Measurements from ENCODE around the gene ZC2HC1B.

ZC2HC1B gene

DNA sequence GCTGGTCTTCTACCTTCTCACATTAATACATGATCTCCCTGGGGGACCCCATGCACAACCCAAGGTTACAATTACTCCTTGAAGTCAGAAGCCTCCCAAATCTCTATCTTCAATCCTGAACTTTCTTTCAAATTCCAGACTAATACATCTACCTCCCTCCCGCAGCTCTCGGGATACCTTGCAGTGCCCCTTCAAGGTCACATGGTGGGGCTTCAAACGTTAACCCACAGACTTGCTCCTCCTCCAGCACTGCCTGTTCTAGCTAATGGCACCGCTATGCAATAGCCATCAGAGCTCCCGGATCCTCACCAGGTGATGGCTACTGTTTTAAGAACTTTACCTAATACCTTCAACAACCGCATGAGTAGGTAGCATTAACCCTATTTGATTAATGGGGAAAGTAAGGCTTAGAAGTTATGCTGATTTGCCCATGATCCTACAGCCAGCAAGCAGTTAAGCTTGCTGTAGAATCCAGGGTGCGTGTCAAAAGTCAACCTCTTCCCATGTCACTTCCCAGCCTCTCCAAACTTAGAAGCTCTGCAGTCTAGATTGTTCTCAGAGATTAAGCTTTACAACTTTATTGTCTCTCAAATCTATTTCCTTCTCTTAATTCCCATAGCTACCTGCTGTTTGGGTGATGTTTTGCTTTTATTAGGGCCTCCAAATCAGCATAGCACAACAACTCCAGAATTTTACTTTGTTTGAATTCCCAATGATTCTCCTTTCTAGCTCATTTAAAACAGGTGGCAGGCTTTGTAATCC is 99.1 kb downstream of the ZC2HC1B start:
- H2BK120ac ChIP-seq (ENCODE audit: low read depth, low read length): peak overlapping the region; percentile 30
- H3K9me3 ChIP-seq (replicated peaks in 1 of 2; ENCODE audit: control insufficient read depth in 2 of 2, insufficient read depth in 1 of 2, low read depth in 1 of 2, low read length in 2 of 2): no peaks in the 10 kb centered on the region
- H2BK15ac ChIP-seq (ENCODE audit: low read length): no peak overlapping the region
- no peaks in the 10 kb centered on the region for H3K79me1 ChIP-seq (ENCODE audit: low read depth, low read length)
- H2AFZ ChIP-seq (ENCODE audit: low read length): no peak overlapping the region
- H2AK5ac ChIP-seq (ENCODE audit: low read depth, low read length): no peak overlapping the region
- H2BK12ac ChIP-seq (ENCODE audit: low read length): no peak overlapping the region
- DNase-seq (ENCODE audit: low spot score): no peak
- peaks cover 0 to 44% of the 10 kb centered on the region in 2 donors for H3K36me3 ChIP-seq (replicated peaks in 1 of 2; ENCODE audit: control insufficient read depth in 2 of 2, insufficient read depth in 2 of 2, low read length in 2 of 2)
- H3K4me1 ChIP-seq (ENCODE audit: control insufficient read depth in 2 of 2, insufficient read depth in 1 of 2, low read depth in 1 of 2, low read length in 2 of 2): peaks cover 30 to 61% of the 10 kb centered on the region in 2 donors
- H3K4me3 ChIP-seq (ENCODE audit: low read length in 2 of 2): no peak overlapping the region
- no peak overlapping the region for H2BK5ac ChIP-seq (ENCODE audit: low read length)
- WGBS, 2 donors (ENCODE audit: extremely low coverage in 2 of 2, insufficient read length in 2 of 2, insufficient replicate concordance in 1 of 2): no CpG with 5 or more reads among the region's 7 CpGs
- H3K4ac ChIP-seq (ENCODE audit: low read length): no peak overlapping the region
- H4K91ac ChIP-seq (ENCODE audit: low read depth, low read length, poor library complexity): no peak overlapping the region
- no peak overlapping the region for H3K23ac ChIP-seq (ENCODE audit: low read depth, low read length, poor library complexity)
- peak overlapping the region; percentile 93 for H3K27ac ChIP-seq (replicated peaks; ENCODE audit: low read length)
- H3K9ac ChIP-seq (ENCODE audit: low read depth, low read length, poor library complexity): no peak overlapping the region
- H3K27me3 ChIP-seq (ENCODE audit: control insufficient read depth in 3 of 3, insufficient read depth in 3 of 3, low read depth in 1 of 3, low read length in 3 of 3): no peaks in the 10 kb centered on the region
- H3K18ac ChIP-seq (ENCODE audit: low read length): peak overlapping the region; percentile 76
- no peak overlapping the region for H4K8ac ChIP-seq (ENCODE audit: low read depth, low read length)
- H3K4me2 ChIP-seq (ENCODE audit: insufficient read depth, low read length, poor library complexity, severe bottlenecking): peak overlapping the region; percentile 28
- H3K14ac ChIP-seq (ENCODE audit: low read length): no peak overlapping the region

- no peak overlapping the region for H3K4ac ChIP-seq (ENCODE audit: low read length)
- H2BK12ac ChIP-seq (ENCODE audit: low read length): no peak overlapping the region
- no peaks in the 10 kb centered on the region for H3K27me3 ChIP-seq (ENCODE audit: control insufficient read depth in 3 of 3, insufficient read depth in 3 of 3, low read depth in 1 of 3, low read length in 3 of 3)
- no peak overlapping the region for H3K4me2 ChIP-seq (ENCODE audit: insufficient read depth, low read length, poor library complexity, severe bottlenecking)
- no peak overlapping the region for H2BK15ac ChIP-seq (ENCODE audit: low read length)
- no peak overlapping the region for H3K27ac ChIP-seq (replicated peaks; ENCODE audit: low read length)
- peak overlapping the region; percentile 0 for H3K18ac ChIP-seq (ENCODE audit: low read length)
- no peaks in the 10 kb centered on the region for H3K9me3 ChIP-seq (replicated peaks in 1 of 2; ENCODE audit: control insufficient read depth in 2 of 2, insufficient read depth in 1 of 2, low read depth in 1 of 2, low read length in 2 of 2)
- H2AFZ ChIP-seq (ENCODE audit: low read length): no peak overlapping the region
- H4K8ac ChIP-seq (ENCODE audit: low read depth, low read length): no peak overlapping the region
- no peaks in the 10 kb centered on the region for H3K79me1 ChIP-seq (ENCODE audit: low read depth, low read length)
- H3K14ac ChIP-seq (ENCODE audit: low read length): no peak overlapping the region
- H3K4me3 ChIP-seq (ENCODE audit: low read length in 2 of 2): no peak overlapping the region
- H2BK120ac ChIP-seq (ENCODE audit: low read depth, low read length): no peak overlapping the region
- H4K91ac ChIP-seq (ENCODE audit: low read depth, low read length, poor library complexity): no peak overlapping the region
- H3K36me3 ChIP-seq (replicated peaks in 1 of 2; ENCODE audit: control insufficient read depth in 2 of 2, insufficient read depth in 2 of 2, low read length in 2 of 2): peaks cover 0 to 50% of the 10 kb centered on the region in 2 donors
- no peak overlapping the region for H2AK5ac ChIP-seq (ENCODE audit: low read depth, low read length)
- no CpG with 5 or more reads among the region's 6 CpGs for WGBS, 2 donors (ENCODE audit: extremely low coverage in 2 of 2, insufficient read length in 2 of 2, insufficient replicate concordance in 1 of 2)
- no peak overlapping the region for H2BK5ac ChIP-seq (ENCODE audit: low read length)
- H3K23ac ChIP-seq (ENCODE audit: low read depth, low read length, poor library complexity): no peak overlapping the region
- H3K4me1 ChIP-seq (ENCODE audit: control insufficient read depth in 2 of 2, insufficient read depth in 1 of 2, low read depth in 1 of 2, low read length in 2 of 2): peaks cover 27 to 52% of the 10 kb centered on the region in 2 donors
- H3K9ac ChIP-seq (ENCODE audit: low read depth, low read length, poor library complexity): no peak overlapping the region
- no peak for DNase-seq (ENCODE audit: low spot score)
Observed at GRCh38 chr6:143964674-143965081, 100.4 kb downstream of the ZC2HC1B start.

DNA sequence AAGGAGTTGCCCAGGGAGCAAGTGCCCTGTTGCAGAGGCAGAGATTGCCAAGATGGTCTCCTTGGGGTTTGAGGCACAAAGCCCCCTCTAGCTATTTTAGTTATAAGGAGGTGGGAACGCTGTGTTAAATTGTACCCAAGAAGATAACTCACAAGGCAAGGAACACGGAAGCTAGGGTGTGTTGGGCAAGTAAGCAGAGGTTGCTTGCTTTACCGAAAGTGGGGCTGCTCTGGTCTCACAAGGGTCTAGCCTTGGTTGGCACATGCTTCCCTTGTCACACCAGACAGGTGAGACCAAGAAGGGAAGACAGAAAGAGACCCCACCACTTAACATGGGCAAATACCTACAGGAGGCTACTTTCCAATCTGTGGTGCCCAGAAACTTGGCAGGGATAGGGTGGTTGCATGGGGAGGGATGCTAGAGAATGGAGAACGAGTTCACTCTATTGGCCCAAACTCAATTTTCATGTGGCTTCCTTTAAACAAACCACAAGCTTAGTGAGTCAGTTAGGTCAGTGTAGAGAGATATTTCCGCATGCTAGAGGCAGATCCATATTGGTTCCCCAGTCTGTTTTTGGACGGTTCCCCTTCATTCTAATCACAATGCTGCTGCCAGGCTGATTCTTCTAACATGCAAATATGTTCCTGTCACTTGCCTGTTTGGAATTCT is 101.4 kb downstream of the ZC2HC1B start:
- Histone ChIP-seq H4K8ac (ENCODE audit: low read depth, low read length) (no peak overlapping the region), H3K14ac (ENCODE audit: low read length) (no peak overlapping the region), H3K27ac (replicated peaks; ENCODE audit: low read length) (no peak overlapping the region), H3K4me1 (ENCODE audit: control insufficient read depth in 2 of 2, insufficient read depth in 1 of 2, low read depth in 1 of 2, low read length in 2 of 2) (peaks cover 18 to 49% of the 10 kb centered on the region in 2 donors), H3K4me2 (ENCODE audit: insufficient read depth, low read length, poor library complexity, severe bottlenecking) (no peak overlapping the region), H2AFZ (ENCODE audit: low read length) (no peak overlapping the region), H3K4ac (ENCODE audit: low read length) (no peak overlapping the region), H3K4me3 (ENCODE audit: low read length in 2 of 2) (no peak overlapping the region), H3K9ac (ENCODE audit: low read depth, low read length, poor library complexity) (no peak overlapping the region), H3K9me3 (replicated peaks in 1 of 2; ENCODE audit: control insufficient read depth in 2 of 2, insufficient read depth in 1 of 2, low read depth in 1 of 2, low read length in 2 of 2) (no peaks in the 10 kb centered on the region), H2BK15ac (ENCODE audit: low read length) (no peak overlapping the region), H2BK12ac (ENCODE audit: low read length) (no peak overlapping the region), H3K79me1 (ENCODE audit: low read depth, low read length) (no peaks in the 10 kb centered on the region), H4K91ac (ENCODE audit: low read depth, low read length, poor library complexity) (peak overlapping the region; percentile 6), H3K36me3 (replicated peaks in 1 of 2; ENCODE audit: control insufficient read depth in 2 of 2, insufficient read depth in 2 of 2, low read length in 2 of 2) (peaks cover 0 to 47% of the 10 kb centered on the region in 2 donors), H3K27me3 (ENCODE audit: control insufficient read depth in 3 of 3, insufficient read depth in 3 of 3, low read depth in 1 of 3, low read length in 3 of 3) (no peaks in the 10 kb centered on the region), H2AK5ac (ENCODE audit: low read depth, low read length) (peak overlapping the region; percentile 53), H3K18ac (ENCODE audit: low read length) (peak overlapping the region; percentile 39), H3K23ac (ENCODE audit: low read depth, low read length, poor library complexity) (no peak overlapping the region), H2BK120ac (ENCODE audit: low read depth, low read length) (no peak overlapping the region), H2BK5ac (ENCODE audit: low read length) (no peak overlapping the region)
- no CpG with 5 or more reads among the region's 6 CpGs for WGBS, 2 donors (ENCODE audit: extremely low coverage in 2 of 2, insufficient read length in 2 of 2, insufficient replicate concordance in 1 of 2)
- DNase-seq (ENCODE audit: low spot score): no peak

DNA sequence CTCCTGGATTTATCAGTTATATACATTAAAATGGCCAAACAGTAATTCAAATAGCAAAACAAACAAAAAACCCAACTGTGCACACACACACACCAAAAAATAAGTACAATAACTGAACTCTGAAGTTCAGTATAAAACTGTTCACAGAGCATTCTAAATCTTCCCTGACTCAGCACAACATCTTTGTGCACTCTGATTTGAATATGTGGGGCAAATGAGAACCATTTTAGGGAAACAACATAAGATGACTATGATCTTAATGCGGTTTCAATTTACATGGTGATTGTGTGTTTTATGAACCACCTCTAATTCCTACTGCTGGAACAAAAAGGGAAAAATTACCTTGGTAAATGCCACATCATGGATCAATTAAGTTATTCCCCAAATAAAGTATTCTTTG is 102.0 kb downstream of the ZC2HC1B start:
- Histone ChIP-seq H3K36me3 (replicated peaks in 1 of 2; ENCODE audit: control insufficient read depth in 2 of 2, insufficient read depth in 2 of 2, low read length in 2 of 2) (peaks cover 0 to 47% of the 10 kb centered on the region in 2 donors), H3K4me2 (ENCODE audit: insufficient read depth, low read length, poor library complexity, severe bottlenecking) (no peak overlapping the region), H3K79me1 (ENCODE audit: low read depth, low read length) (no peaks in the 10 kb centered on the region), H3K23ac (ENCODE audit: low read depth, low read length, poor library complexity) (no peak overlapping the region), H2AFZ (ENCODE audit: low read length) (no peak overlapping the region), H2BK120ac (ENCODE audit: low read depth, low read length) (no peak overlapping the region), H3K27ac (replicated peaks; ENCODE audit: low read length) (no peak overlapping the region), H4K8ac (ENCODE audit: low read depth, low read length) (no peak overlapping the region), H3K4ac (ENCODE audit: low read length) (no peak overlapping the region), H2BK12ac (ENCODE audit: low read length) (no peak overlapping the region), H3K4me1 (ENCODE audit: control insufficient read depth in 2 of 2, insufficient read depth in 1 of 2, low read depth in 1 of 2, low read length in 2 of 2) (peaks cover 16 to 48% of the 10 kb centered on the region in 2 donors), H3K27me3 (ENCODE audit: control insufficient read depth in 3 of 3, insufficient read depth in 3 of 3, low read depth in 1 of 3, low read length in 3 of 3) (no peaks in the 10 kb centered on the region), H3K9ac (ENCODE audit: low read depth, low read length, poor library complexity) (no peak overlapping the region), H2AK5ac (ENCODE audit: low read depth, low read length) (no peak overlapping the region), H3K18ac (ENCODE audit: low read length) (no peak overlapping the region), H2BK5ac (ENCODE audit: low read length) (no peak overlapping the region), H4K91ac (ENCODE audit: low read depth, low read length, poor library complexity) (no peak overlapping the region), H2BK15ac (ENCODE audit: low read length) (no peak overlapping the region), H3K4me3 (ENCODE audit: low read length in 2 of 2) (no peak overlapping the region), H3K9me3 (replicated peaks in 1 of 2; ENCODE audit: control insufficient read depth in 2 of 2, insufficient read depth in 1 of 2, low read depth in 1 of 2, low read length in 2 of 2) (no peaks in the 10 kb centered on the region), H3K14ac (ENCODE audit: low read length) (no peak overlapping the region)
- no peak for DNase-seq (ENCODE audit: low spot score)
- no CpG with 5 or more reads among the region's 1 CpG for WGBS, 2 donors (ENCODE audit: extremely low coverage in 2 of 2, insufficient read length in 2 of 2, insufficient replicate concordance in 1 of 2)
